Erythroblast (primary cell): ENCODE data around the gene SPOCD1.

Source experiments
- DNase-seq, 2 experiments: peaks; one replicate each; lab custom pipeline; 2025; lab: John Stamatoyannopoulos, UW
- GATA1 ChIP-seq: IDR thresholded peaks from 2 replicates; pipeline ENCODE4 v1.6.1; 2011; ENCODE audit warnings: low read depth, mild to moderate bottlenecking, control low read depth, low read length, moderate library complexity
- POLR2A ChIP-seq: IDR thresholded peaks from 2 replicates; pipeline ENCODE4 v1.6.1; 2011; ENCODE audit warnings: mild to moderate bottlenecking, low read length

SPOCD1 gene

DNA sequence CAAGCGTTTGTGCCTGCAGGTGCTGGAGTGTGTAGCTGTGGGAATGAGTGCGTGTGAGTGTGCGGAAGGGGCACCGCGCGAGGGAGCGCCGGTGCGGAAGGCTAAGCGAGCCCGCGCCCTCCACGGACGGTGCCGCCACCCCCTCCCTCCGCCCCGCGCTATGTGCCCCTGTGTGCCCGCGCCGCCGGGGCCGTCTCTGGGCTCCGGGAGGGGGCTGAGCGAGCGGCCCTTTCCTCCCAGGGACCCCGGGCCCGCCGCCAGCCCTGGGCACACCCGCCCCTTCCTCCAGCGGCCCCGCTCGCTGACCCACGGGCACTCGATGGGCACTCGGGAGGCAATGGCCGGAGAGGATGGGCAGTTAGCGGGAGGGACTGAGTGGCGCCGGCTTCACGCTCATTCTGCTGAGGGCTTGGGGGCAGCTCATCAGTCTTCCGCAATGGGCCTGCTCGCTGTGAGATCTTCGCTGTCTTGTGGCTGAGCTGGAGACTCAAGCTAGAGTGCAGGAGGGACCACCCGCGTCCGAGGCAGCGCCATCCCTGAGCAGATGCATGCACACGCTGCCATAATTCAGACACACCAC lies 43.1 kb downstream of the SPOCD1 start:
- no peak for DNase-seq
- TF ChIP-seq POLR2A = no peak
- no peak for TF ChIP-seq GATA1

DNA sequence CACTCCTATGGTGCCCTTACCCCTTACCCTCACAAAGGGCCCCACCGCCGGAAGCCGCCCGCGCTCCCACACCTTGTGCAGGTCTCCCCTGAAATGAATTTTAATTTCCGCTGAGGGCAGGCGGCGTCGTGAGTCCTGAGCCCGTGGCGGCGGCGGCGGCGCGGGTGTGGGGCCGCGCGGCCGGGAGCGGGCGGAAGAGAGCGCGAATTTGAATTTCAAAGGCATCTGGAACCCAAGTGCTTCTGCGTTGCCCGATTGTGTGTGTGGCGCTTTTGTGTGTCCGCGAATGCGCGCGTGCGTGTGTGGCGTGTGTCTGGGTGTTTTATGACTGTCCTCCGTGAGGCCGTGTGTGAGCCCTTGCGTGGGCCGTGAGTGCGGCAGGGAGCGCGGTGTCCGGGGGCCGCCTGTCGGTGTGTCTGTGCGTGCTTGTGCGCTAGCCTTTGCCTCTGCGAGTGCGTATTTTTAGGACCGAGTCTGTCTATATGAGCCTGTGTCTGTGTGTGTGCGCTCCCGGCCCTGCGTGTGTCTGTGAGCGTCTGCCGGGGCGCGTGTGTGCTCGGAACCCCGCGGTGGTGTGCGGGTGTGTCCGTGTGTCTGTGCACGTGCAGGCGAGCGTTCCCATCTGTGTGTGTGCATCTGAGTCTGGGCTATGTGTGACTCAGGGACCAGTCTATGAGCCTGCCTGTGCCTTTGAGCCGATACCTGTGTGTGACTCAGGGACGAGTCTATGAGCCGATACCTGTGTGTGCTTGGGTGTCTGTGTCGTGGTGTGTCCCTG lies 43.7 kb downstream of the SPOCD1 start:
- DNase-seq = no peak
- no peak for TF ChIP-seq POLR2A
- TF ChIP-seq GATA1 = no peak

DNA sequence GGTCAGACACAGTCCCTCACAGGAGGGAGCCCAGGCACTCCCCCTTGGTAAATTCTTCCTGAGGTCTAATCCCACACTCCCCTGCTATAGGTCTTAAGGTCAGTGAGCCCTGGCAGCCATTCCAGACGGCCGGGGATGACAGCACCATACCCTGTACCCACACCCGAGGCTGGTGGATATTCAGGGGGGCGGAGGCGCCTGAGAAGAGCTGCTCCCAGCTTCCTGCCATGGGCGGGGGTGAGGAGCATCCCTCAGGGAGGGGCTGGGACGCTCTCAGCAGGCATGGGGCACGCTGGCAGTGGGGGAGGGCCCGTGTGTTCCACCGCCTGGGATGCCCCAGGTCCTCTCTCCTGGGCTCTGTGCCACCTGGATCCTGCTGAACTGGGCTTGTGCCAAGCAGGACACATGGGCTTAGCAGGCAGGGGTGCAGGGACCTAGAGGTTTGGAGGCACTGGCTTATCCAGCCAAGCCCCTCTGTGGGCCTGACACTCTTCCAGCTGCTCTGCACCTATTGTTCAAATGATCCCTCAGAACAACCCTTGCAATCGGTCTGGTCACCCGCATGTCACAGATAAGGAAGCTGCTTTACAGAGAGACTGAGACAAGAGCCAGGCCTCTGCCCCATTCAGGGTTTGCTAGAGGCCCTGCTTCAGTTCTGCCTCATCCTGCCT lies 46.0 kb downstream of the SPOCD1 start:
- peak in 1 of 2 experiments; percentile 18 for DNase-seq
- TF ChIP-seq GATA1 = no peak
- no peak for TF ChIP-seq POLR2A

DNA sequence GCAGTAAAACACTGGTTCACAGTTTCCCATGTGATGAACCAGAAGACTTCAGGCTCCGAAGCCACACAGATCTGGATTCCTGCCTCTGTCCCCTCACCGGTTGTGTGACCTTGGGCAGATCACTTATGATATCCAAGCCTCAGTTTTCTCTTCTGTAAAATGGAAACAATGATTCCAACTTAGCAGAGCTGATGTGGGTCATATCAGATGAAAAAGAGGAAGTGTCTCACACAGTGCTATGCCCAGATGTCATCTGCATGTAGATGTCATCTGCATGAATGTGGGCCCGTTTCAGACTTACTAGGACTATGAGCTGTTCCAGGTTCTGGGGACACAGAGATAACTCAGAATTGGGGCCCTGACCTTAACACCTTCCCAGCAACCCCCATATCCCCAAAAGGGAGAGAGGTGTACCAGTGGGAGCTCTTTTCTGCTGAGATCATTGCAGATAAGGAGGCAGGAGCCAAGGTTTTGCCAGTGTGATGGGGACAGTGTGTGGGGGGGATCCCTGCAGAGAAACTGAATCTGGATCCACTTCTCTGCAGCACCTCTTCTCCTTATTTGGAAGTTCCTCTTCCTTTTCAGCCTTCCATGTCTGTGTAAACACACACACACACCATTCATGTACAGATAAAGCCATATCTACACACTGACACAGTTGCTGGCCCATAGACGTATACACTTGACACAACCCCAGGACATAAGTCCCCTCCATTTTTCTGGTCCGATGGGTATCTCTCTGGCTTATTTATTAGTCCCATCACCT lies 46.7 kb downstream of the SPOCD1 start:
- DNase-seq = no peak
- TF ChIP-seq POLR2A (no peak), GATA1 (no peak)

DNA sequence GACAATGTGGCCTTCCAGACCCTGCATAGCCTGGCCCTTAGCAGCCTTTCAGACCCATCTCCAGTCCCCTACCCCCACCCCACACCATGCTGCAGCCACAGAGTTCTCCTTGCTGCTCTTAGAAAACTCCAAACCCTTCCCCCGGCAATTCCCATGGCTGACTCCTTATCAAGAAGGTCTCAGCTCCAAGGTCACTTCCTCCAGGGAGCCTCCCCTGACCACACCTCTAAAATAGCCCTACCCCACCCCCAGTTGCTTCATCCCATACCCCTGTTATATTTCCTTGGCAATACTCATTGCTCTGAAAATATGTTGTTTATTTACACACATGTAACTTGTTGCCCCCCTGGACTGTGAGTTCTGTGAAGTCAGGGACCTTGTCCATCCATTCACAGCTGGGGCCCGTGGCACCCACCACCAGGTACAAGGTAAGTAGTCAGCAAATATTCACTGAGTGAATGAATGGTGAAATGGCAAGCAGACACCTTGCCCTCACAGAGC lies 47.4 kb downstream of the SPOCD1 start:
- DNase-seq = no peak
- TF ChIP-seq GATA1 = no peak
- no peak for TF ChIP-seq POLR2A

DNA sequence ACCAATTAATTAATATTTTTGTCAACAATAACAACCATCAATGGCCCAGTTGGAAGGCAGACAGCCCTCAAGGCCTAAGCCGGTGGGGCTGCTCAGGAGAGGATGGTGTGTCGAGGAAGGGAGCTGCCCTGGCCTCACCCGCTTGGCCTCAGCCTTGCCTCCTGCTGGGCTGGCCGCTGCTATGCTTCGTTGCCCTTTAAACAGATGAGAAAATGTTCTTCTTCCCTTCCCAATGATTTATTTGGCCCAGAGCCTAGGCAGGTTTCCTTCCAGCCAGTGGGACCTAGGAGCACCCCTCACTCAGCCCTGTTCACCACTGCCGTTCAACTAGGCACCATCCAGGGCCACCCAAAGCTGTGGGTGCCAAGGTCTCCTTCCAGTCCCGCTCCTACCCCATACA lies 48.6 kb downstream of the SPOCD1 start:
- TF ChIP-seq GATA1 (no peak), POLR2A (no peak)
- no peak for DNase-seq

DNA sequence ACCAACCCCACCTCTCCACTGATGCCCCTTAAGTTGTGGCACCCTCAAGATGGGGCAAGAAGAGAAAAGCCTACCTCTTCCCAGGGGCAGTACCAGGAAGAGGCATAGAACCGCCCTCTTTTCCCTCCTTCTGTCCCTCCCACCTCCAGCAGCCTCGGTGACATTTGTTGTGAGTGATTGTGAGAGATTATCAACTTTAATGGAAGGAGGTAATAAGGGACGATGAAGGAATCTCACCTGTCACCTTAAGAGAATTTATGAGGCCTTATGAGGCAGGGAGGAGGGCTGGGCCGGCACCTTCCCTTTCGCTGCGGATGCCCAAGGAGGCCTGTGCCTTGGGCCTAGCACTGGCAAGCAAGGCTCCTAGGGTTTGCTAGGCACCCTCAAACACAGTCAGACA lies 50.3 kb downstream of the SPOCD1 start:
- DNase-seq = no peak
- TF ChIP-seq POLR2A = no peak

DNA sequence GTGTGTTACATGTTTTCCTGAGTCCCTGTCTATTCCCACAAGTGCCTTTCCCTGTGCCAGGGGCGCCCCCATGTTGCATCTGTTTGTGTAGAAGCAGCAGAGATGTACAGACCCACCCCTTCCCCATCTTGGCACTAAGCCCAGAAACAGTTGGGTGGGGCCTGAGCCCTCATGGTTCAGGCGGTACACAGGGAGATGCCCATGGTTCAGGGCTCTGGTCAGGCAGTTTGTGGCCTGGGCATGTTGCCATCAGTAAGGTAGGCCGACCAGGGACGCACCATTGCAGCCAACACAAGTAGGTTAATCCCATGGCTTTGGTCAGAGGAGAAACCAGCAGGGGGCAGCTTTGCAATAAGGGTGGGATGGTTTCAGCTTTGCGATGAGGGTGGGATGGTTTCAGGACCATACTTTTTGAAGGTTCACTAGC lies 50.8 kb downstream of the SPOCD1 start:
- DNase-seq = peak; percentile 38
- no peak for TF ChIP-seq GATA1
- no peak for TF ChIP-seq POLR2A

DNA sequence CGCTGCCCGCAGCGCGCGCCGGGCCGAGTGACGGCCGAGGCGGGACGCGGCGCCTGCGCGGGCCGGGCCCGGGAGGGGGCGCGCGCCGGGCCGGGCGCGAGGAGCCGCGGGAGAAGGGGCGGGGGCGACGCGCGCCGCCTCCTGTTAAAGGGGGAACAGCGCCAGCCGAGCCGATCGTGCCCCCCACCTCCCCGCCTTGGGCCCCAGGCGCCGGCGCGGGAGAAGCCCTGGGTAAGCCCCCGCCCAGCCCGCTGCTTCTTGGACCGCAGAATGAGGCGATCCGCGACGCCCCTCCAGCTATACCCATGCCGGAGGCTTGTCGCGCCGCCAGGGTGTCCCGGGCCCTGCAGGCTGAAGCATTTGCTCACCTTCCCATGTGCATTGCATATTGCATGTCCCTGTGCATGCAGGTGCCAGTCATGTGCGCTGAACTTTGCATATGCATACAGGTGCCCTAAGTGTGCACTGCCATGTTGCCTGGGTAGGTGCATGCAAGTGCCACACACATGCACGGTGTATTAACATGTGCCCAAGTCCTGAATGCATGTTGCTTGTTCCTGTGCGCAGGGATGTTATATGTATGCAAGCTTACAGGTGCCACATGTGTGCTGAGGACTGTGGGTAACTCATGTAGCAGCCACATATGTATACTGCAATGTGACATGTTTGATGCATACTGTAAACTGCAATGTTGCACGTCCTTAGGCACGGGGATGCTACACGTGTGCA lies 51.3 kb downstream of the SPOCD1 start, which contains the start of gene ADGRB2:
Gene ADGRB2 (minus strand): TSS at position 29 of the 729 bp plus-strand sequence. CDS start 7,119 bp downstream, outside the sequence.
- TF ChIP-seq GATA1 = no peak
- TF ChIP-seq POLR2A = no peak
- DNase-seq = peak in 1 of 2 experiments; percentile 35

DNA sequence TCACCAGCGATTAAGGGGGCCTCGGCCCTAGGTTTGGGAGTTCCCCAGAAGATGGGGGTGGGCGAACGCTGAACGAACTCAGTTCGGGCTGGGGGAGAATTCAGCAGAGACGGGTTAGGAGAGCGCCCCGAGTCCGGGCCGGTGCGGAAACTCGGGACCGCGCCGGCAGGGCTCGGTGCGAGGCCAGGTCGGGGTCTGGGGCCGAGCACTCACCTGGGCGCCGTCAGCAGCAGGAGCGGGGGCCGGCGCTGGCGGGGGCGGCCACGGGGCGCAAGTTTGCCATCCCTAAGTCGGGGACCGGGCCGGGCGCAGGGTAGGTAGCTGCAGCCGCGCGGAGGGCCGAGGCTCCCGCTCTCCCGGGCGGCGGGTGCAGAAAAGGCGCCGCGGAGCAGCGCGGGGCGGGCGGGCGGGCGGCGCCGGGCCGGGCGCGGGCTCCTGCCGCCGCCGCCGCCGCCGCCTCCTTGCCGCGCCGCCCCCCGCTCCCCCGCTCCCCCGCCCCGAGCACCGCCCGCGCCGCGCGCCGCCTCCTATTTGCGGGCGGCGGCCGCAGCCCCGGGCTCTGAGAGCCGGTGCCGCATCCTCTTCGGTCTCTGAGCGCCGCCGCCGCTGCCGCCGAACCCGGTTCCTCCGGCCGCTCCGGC lies 52.0 kb downstream of the SPOCD1 start:
- peak in 1 of 2 experiments; percentile 17 for DNase-seq
- TF ChIP-seq POLR2A (no peak), GATA1 (no peak)

DNA sequence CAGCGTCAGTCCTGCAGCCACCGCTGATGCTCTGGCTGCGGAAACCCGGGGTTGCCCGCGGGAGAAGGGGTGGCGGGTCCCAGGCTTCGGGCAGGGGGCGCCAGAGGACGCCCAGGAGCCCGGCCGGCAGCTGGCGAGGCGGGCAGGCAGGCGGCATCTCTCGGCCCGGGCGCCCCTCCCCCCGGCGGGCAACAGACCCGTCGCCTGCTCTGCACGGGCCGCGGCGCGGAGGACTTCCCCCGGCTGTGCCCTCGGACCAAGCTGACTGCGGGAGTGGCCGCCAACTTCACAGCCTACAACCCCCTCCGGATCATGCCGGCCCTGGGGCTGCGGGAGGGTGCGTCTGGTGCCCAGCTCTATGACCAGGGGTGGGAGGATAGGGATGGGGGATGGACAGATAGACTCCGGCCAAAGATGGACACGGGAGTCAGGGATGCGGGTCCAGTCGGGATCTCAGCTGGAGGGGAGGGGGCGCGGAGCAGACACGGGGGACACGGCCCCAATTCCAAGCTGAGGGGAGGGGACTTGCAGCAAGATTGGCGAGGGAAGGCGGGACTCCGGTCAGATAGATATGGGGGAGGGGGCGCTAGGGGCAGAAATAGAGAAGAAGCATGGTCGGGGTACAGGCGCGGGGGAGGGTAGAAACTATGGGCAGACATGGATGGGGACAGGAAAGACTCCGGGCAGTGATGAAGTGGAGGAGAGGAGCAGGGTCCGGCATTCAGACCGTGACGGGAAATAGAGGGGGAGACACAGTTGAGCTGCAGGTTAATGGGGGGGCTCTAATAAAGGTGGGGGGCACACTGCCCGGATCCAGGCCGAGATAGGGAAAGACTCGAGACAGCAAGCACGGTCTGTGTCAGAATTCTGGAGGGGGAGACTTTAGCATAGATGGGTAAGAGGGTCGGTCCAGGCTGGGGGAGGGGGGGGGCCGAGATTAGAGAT lies 52.8 kb downstream of the SPOCD1 start:
- DNase-seq = peak; percentile 26 to 37
- TF ChIP-seq POLR2A (no peak), GATA1 (no peak)
